NT2/D1 (cell line): Measurements from ENCODE around the gene ITPRIP.

Experiments
- DNase-seq: peaks from one replicate; pipeline ENCODE4 v3.0.0-alpha.2; 2011; ENCODE audit warnings: low read depth, low spot score
- H3K27me3 ChIP-seq: 2 replicates; pipeline ENCODE4 v1.6.0; 2011; ENCODE audit warnings: mild to moderate bottlenecking; ENCODE audit not compliant: insufficient read length, insufficient read depth
- H3K36me3 ChIP-seq: 2 replicates; pipeline ENCODE4 v1.6.1; 2011; ENCODE audit warnings: mild to moderate bottlenecking, low read length, mixed read lengths; ENCODE audit not compliant: insufficient read depth, insufficient read length
- H3K4me1 ChIP-seq: 2 replicates; pipeline ENCODE4 v1.5.1; 2011; ENCODE audit not compliant: insufficient read depth, insufficient read length
- H3K4me3 ChIP-seq: 2 replicates; pipeline ENCODE4 v1.5.1; 2011; ENCODE audit warnings: low read depth; ENCODE audit not compliant: insufficient read length
- H3K9ac ChIP-seq: 2 replicates; pipeline ENCODE4 v1.6.0; 2011; ENCODE audit warnings: low read depth; ENCODE audit not compliant: insufficient read length
- H3K9me3 ChIP-seq: 2 replicates; pipeline ENCODE4 v1.5.1; 2011; ENCODE audit warnings: mild to moderate bottlenecking, low read length; ENCODE audit not compliant: insufficient read depth
- SUZ12 ChIP-seq: IDR thresholded peaks from 2 replicates; pipeline ENCODE4 v1.6.1; 2011; ENCODE audit not compliant: insufficient read length, insufficient read depth; ENCODE audit errors: extremely low read depth
- YY1 ChIP-seq: IDR thresholded peaks from 2 replicates; pipeline ENCODE4 v1.6.1; 2011; ENCODE audit not compliant: insufficient read length, insufficient read depth
- ZNF274 ChIP-seq: IDR thresholded peaks from 2 replicates; pipeline ENCODE4 v1.6.1; 2011; ENCODE audit warnings: mild to moderate bottlenecking, low read depth, low read length

The ITPRIP gene

GRCh38 chr10:104333728-104334373 is 4.4 kb downstream of the ITPRIP start:
- no peak for DNase-seq
- Histone ChIP-seq H3K36me3 (peaks cover 16% of the 10 kb centered on the region), H3K4me3 (no peak overlapping the region), H3K9me3 (no peaks in the 10 kb centered on the region), H3K9ac (no peak overlapping the region), H3K4me1 (peaks cover 17% of the 10 kb centered on the region), H3K27me3 (no peaks in the 10 kb centered on the region)
- TF ChIP-seq ZNF274 (no peak), SUZ12 (no peak), YY1 (no peak)

- Histone ChIP-seq H3K4me3 (no peak overlapping the region), H3K27me3 (no peaks in the 10 kb centered on the region), H3K9ac (no peak overlapping the region), H3K36me3 (peaks cover 16% of the 10 kb centered on the region), H3K4me1 (peaks cover 17% of the 10 kb centered on the region), H3K9me3 (no peaks in the 10 kb centered on the region)
- no peak for TF ChIP-seq YY1
- DNase-seq, result no peak
Observed at GRCh38 chr10:104333032-104333727, 5.1 kb downstream of the ITPRIP start.

GRCh38 chr10:104332243-104333031 is 5.8 kb downstream of the ITPRIP start:
- no peak for DNase-seq
- H3K27me3 ChIP-seq, result no peaks in the 10 kb centered on the region
- peaks cover 16% of the 10 kb centered on the region for H3K36me3 ChIP-seq
- H3K4me1 ChIP-seq, result peaks cover 23% of the 10 kb centered on the region
- H3K9me3 ChIP-seq, result no peaks in the 10 kb centered on the region
- no peak overlapping the region for H3K9ac ChIP-seq
- TF ChIP-seq ZNF274 (no peak), YY1 (no peak), SUZ12 (no peak)
- no peak overlapping the region for H3K4me3 ChIP-seq

GRCh38 chr10:104331208-104331838 is 6.9 kb downstream of the ITPRIP start:
- H3K4me1 ChIP-seq, result peaks cover 30% of the 10 kb centered on the region
- TF ChIP-seq YY1, result no peak
- no peak for TF ChIP-seq SUZ12
- no peak overlapping the region for H3K4me3 ChIP-seq
- H3K27me3 ChIP-seq, result no peaks in the 10 kb centered on the region
- H3K36me3 ChIP-seq, result peaks cover 16% of the 10 kb centered on the region
- peak overlapping the region; percentile 26 for H3K9ac ChIP-seq
- no peak for DNase-seq
- no peaks in the 10 kb centered on the region for H3K9me3 ChIP-seq

- DNase-seq, result no peak
- H3K9me3 ChIP-seq, result no peaks in the 10 kb centered on the region
- H3K4me3 ChIP-seq, result no peak overlapping the region
- no peak for TF ChIP-seq ZNF274
- TF ChIP-seq SUZ12, result no peak
- TF ChIP-seq YY1, result no peak
- peaks cover 35% of the 10 kb centered on the region for H3K4me1 ChIP-seq
- H3K36me3 ChIP-seq, result peaks cover 22% of the 10 kb centered on the region
- H3K27me3 ChIP-seq, result no peaks in the 10 kb centered on the region
- H3K9ac ChIP-seq, result no peak overlapping the region
Observed at GRCh38 chr10:104330168-104331110, 7.8 kb downstream of the ITPRIP start.

GRCh38 chr10:104329735-104330134 is 8.5 kb downstream of the ITPRIP start:
- Histone ChIP-seq H3K9me3 (no peaks in the 10 kb centered on the region), H3K4me1 (peaks cover 35% of the 10 kb centered on the region), H3K9ac (no peak overlapping the region), H3K4me3 (no peak overlapping the region), H3K27me3 (no peaks in the 10 kb centered on the region), H3K36me3 (peaks cover 22% of the 10 kb centered on the region)
- TF ChIP-seq SUZ12, result no peak
- TF ChIP-seq YY1, result no peak
- no peak for TF ChIP-seq ZNF274
- DNase-seq, result no peak
